GM23338 (cell line): ENCODE measurements around the gene NR0B2. TPM values are rescaled to one million over a fixed set of nuclear protein-coding genes. Genes with fewer than 3 reads are reported as not detected.
"Not testable (repeated sequence)": the region's sequence is repeated elsewhere in the genome, so short reads cannot be mapped to it uniquely, and the experiment has no call there.

Experiments used
- ATAC-seq: fragments of 200-7000 bp; cut with Tn5 transposase; 3 replicates; pipeline ENCODE4 v1.9.1; 2020
- DNase-seq: peaks from one replicate; pipeline ENCODE4 v3.0.0-alpha.2; 2015; ENCODE audit warnings: low spot score
- H2AFZ ChIP-seq: fragments of 200-600 bp; sonication (generic); 2 replicates; pipeline ENCODE4 v1.8.0; 2016; ENCODE audit warnings: antibody characterized with exemption, mild to moderate bottlenecking, moderate library complexity
- H3F3A ChIP-seq: fragments of 200-600 bp; sonication (generic); replicated peaks from 2 replicates; pipeline ENCODE4 v1.8.0; 2017; ENCODE audit warnings: antibody characterized with exemption, mixed run types, low read depth
- H3K27ac ChIP-seq: fragments of 200-600 bp; sonication (generic); 2 replicates; pipeline ENCODE4 v1.6.1; 2016; ENCODE audit warnings: low read depth
- H3K27me3 ChIP-seq: fragments of 200-600 bp; sonication (generic); 2 replicates; pipeline ENCODE4 v1.8.0; 2016; ENCODE audit warnings: mild to moderate bottlenecking, mixed run types, moderate library complexity; ENCODE audit not compliant: insufficient read depth
- H3K36me3 ChIP-seq: fragments of 200-600 bp; sonication (generic); 2 replicates; pipeline ENCODE4 v1.8.0; 2016; ENCODE audit warnings: mild to moderate bottlenecking; ENCODE audit not compliant: insufficient read depth
- H3K4me1 ChIP-seq: fragments of 200-600 bp; sonication (generic); 2 replicates; pipeline ENCODE4 v1.8.0; 2016; ENCODE audit warnings: mild to moderate bottlenecking, moderate library complexity; ENCODE audit not compliant: insufficient read depth
- H3K4me2 ChIP-seq: fragments of 200-600 bp; sonication (generic); 2 replicates; pipeline ENCODE4 v1.7.1; 2017; ENCODE audit warnings: mixed run types
- H3K4me3 ChIP-seq: fragments of 200-600 bp; sonication (generic); 2 replicates; pipeline ENCODE4 v1.6.1; 2016; ENCODE audit warnings: mixed run types
- H3K79me2 ChIP-seq: fragments of 200-600 bp; sonication (generic); replicated peaks from 2 replicates; pipeline ENCODE4 v1.8.0; 2017; ENCODE audit warnings: mild to moderate bottlenecking; ENCODE audit not compliant: insufficient read depth
- H3K9me2 ChIP-seq: fragments of 200-600 bp; sonication (generic); 2 replicates; pipeline ENCODE4 v1.8.0; 2017; ENCODE audit not compliant: insufficient read depth
- H4K20me1 ChIP-seq: fragments of 200-600 bp; sonication (generic); replicated peaks from 2 replicates; pipeline ENCODE4 v1.8.0; 2017; ENCODE audit warnings: mild to moderate bottlenecking; ENCODE audit not compliant: insufficient read depth
- H3K27ac Mint-ChIP-seq: 2 replicates; pipeline ENCODE4 v1.8.0; 2020; ENCODE audit warnings: inconsistent platforms, mild to moderate bottlenecking, moderate library complexity, mixed read lengths
- H3K27me3 Mint-ChIP-seq: 3 replicates; pipeline ENCODE4 v1.8.0; 2022; ENCODE audit warnings: low read depth, mild to moderate bottlenecking, moderate library complexity, mixed read lengths, inconsistent platforms; ENCODE audit not compliant: insufficient read depth, poor library complexity
- H3K36me3 Mint-ChIP-seq: 3 replicates; pipeline ENCODE4 v1.8.0; 2021; ENCODE audit warnings: low read depth, mild to moderate bottlenecking, inconsistent platforms, moderate library complexity, mixed read lengths
- H3K4me1 Mint-ChIP-seq: 3 replicates; pipeline ENCODE4 v1.8.0; 2020; ENCODE audit warnings: mild to moderate bottlenecking, inconsistent platforms, mixed read lengths
- H3K4me3 Mint-ChIP-seq: 3 replicates; pipeline ENCODE4 v1.8.0; 2021; ENCODE audit warnings: moderate library complexity, mild to moderate bottlenecking, inconsistent platforms, mixed read lengths
- H3K9me3 Mint-ChIP-seq: 3 replicates; pipeline ENCODE4 v1.8.0; 2020; ENCODE audit warnings: moderate library complexity, mild to moderate bottlenecking, inconsistent platforms, mixed read lengths
- CREB1 ChIP-seq: fragments of 250-450 bp; sonication (Bioruptor Pico); IDR thresholded peaks from 2 replicates; pipeline ENCODE4 v1.5.0; 2020; ENCODE audit warnings: low read depth, mild to moderate bottlenecking, moderate library complexity
- CTCF ChIP-seq, 2 experiments: fragments of 200-600 bp in 1 of 2; sonication (generic) in 1 of 2; conservative IDR thresholded peaks; 2 replicates each; pipeline versions ENCODE4 v1.5.1 to v1.6.1; 2016 to 2017; ENCODE audit warnings: antibody characterized with exemption in 2 of 2, low read depth in 2 of 2, mild to moderate bottlenecking in 2 of 2, moderate library complexity in 1 of 2
- ETS1 ChIP-seq: IDR thresholded peaks from 2 replicates; pipeline ENCODE4 v1.6.1; 2016; ENCODE audit warnings: antibody characterized with exemption
- EZH2 ChIP-seq: fragments of 200-600 bp; sonication (generic); IDR thresholded peaks from one replicate; pipeline ENCODE4 v1.8.0; 2017; ENCODE audit warnings: antibody characterized with exemption, mild to moderate bottlenecking, low read depth; ENCODE audit not compliant: unreplicated experiment
- EZH2phosphoT487 ChIP-seq: fragments of 200-600 bp; sonication (generic); IDR thresholded peaks from one replicate; pipeline ENCODE4 v1.8.1; 2018; ENCODE audit warnings: antibody characterized with exemption; ENCODE audit not compliant: unreplicated experiment
- NANOG ChIP-seq: IDR thresholded peaks from 2 replicates; pipeline ENCODE4 v1.6.1; 2016; ENCODE audit warnings: antibody characterized with exemption, borderline replicate concordance
- POLR2AphosphoS5 ChIP-seq: IDR thresholded peaks from 2 replicates; pipeline ENCODE4 v1.6.1; 2016; ENCODE audit warnings: antibody characterized with exemption, low read depth
- STAT1 ChIP-seq: IDR thresholded peaks from one replicate; pipeline ENCODE4 v1.6.1; 2016; ENCODE audit warnings: antibody characterized with exemption; ENCODE audit not compliant: unreplicated experiment
- ZNF114 ChIP-seq: fragments of 250-450 bp; sonication (Bioruptor Pico); IDR thresholded peaks from 2 replicates; pipeline ENCODE4 v1.5.0; 2020; ENCODE audit warnings: mild to moderate bottlenecking, moderate library complexity
- ZNF331 ChIP-seq: fragments of 250-450 bp; sonication (Bioruptor Pico); IDR thresholded peaks from 2 replicates; pipeline ENCODE4 v1.5.0; 2020; ENCODE audit warnings: low read depth, mild to moderate bottlenecking, moderate library complexity
- ZNF462 ChIP-seq: fragments of 250-450 bp; sonication (Bioruptor Pico); IDR thresholded peaks from 2 replicates; pipeline ENCODE4 v1.5.0; 2020; ENCODE audit warnings: mild to moderate bottlenecking, moderate library complexity
- polyA plus RNA-seq: library from polyadenylated mRNA; unstranded; fragments of >200 nt; fragmentation: Nextera tagmentation; extraction: Ambion mirVana; gene quantifications from 2 replicates; pipeline ENCODE4 v1.2.1, GENCODE V29; 2016
- total RNA-seq: library from RNA; depleted of rRNA; stranded (reverse); fragments of >200 nt; shearing (Covaris generic); gene quantifications from 2 replicates; pipeline ENCODE4 v1.2.3, GENCODE V29; 2014

The NR0B2 gene
- total and polyA plus RNA-seq, 2 experiments from 2014 or later: 0.18 TPM; not detected in 1

GRCh38 chr1:26873097-26873496 is 40.7 kb downstream of the NR0B2 start:
- H3K4me3 Mint-ChIP-seq, H3K4me1 ChIP-seq, H3K36me3 Mint-ChIP-seq, H4K20me1 ChIP-seq, H3K9me2 ChIP-seq, H3K4me1 Mint-ChIP-seq, H3K27me3 Mint-ChIP-seq, H3K4me3 ChIP-seq, H3F3A ChIP-seq, ATAC-seq, H3K27me3 ChIP-seq, H3K27ac ChIP-seq, H3K79me2 ChIP-seq, DNase-seq, H3K9me3 Mint-ChIP-seq, H2AFZ ChIP-seq, H3K27ac Mint-ChIP-seq, H3K36me3 ChIP-seq, H3K4me2 ChIP-seq: not testable (repeated sequence)

GRCh38 chr1:26864610-26865480 is 48.9 kb downstream of the NR0B2 start:
- peaks cover 19% of the 10 kb centered on the region for H3F3A ChIP-seq
- H4K20me1 ChIP-seq: no peaks in the 10 kb centered on the region
- peak overlapping the region; percentile 99 for H2AFZ ChIP-seq
- H3K9me2 ChIP-seq: no peaks in the 10 kb centered on the region
- H3K4me1 Mint-ChIP-seq: peaks cover 40% of the 10 kb centered on the region
- peak overlapping the region; percentile 96 for H3K4me2 ChIP-seq
- peak overlapping the region; percentile 94; the same call in 1 of the 2 replicates for H3K27ac ChIP-seq
- ATAC-seq (peak; percentile 87), DNase-seq (peak; percentile 97)
- no peaks in the 10 kb centered on the region for H3K9me3 Mint-ChIP-seq
- peaks cover 15% of the 10 kb centered on the region for H3K4me1 ChIP-seq
- peaks cover 11% of the 10 kb centered on the region for H3K27me3 ChIP-seq
- H3K4me3 Mint-ChIP-seq: peak overlapping the region; percentile 92
- peak overlapping the region; percentile 21; the same call in 1 of the 2 replicates for H3K27ac Mint-ChIP-seq
- H3K36me3 Mint-ChIP-seq: no peaks in the 10 kb centered on the region; the same call in 2 of the 3 replicates
- H3K4me3 ChIP-seq: peak overlapping the region; percentile 78
- no peaks in the 10 kb centered on the region for H3K79me2 ChIP-seq
- peaks cover 30% of the 10 kb centered on the region for H3K27me3 Mint-ChIP-seq
- no peaks in the 10 kb centered on the region for H3K36me3 ChIP-seq
- TF ChIP-seq STAT1 (no peak), NANOG (no peak), CREB1 (CRISPR knock-in tag) (no peak), EZH2phosphoT487 (no peak), ETS1 (0 out of 2 replicates have a peak, but pooled peaks have one; percentile 28), CTCF (conservative IDR thresholded peaks at IDR 0.05; ENCODE audit: low read depth in 2 of 2) (0 out of 4 replicates have a peak, but pooled peaks have one; percentile 0 to 10), ZNF331 (CRISPR knock-in tag) (no peak), EZH2 (no peak), ZNF114 (CRISPR knock-in tag) (no peak), POLR2AphosphoS5 (peak; percentile 88), ZNF462 (CRISPR knock-in tag) (no peak)
